ENCODE results near the gene DMAC2.
"Not testable (repeated sequence)": the region's sequence is repeated elsewhere in the genome, so short reads cannot be mapped to it uniquely, and the experiment has no call there.

DMAC2 gene
- total RNA-seq: 23.9 to 33.9 (median 25.4) reads per million in 4 experiments

DNA sequence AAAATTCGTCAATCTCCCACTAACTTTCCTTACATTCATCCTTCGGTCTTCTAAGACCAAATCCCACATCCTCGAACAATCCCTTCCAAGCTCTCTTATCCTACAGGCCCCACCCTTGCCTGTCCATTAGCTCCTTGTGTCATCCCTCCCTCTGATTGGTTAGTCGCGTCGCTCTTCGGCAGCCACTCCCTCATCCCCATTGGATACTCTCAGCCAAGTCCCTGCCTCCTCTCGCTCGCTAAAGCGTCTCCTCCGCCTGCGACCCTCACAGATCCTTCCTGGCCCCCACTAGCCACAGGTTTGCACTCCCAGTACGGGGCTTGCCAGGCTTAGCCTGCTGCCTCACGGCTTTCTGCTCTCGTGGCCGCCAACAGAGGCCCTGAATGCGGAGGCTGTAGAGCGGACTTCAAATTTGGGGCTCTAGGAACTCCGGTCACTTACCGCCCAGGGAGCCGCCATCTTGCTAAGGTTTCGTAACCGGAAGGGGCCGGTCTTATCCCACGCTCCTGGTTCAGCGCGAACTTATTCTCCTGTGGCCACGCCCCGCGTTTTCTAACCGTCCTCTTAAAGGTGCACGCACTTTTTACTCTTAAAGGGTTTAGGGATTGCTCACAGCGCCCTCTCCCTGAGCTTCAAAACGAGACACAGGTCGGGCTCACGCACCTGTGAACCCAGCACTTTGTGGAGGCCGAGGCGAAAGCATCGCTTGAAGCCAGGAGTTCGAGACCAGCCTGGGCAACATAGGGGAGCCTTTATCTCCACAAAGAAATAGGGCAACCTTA is at the start of gene DMAC2:
DMAC2 (minus strand) TSS at position 472 of the 782 bp plus-strand sequence; CDS start at position 459, 13 bp downstream.
- DNase-seq: peak; percentile 86

DNA sequence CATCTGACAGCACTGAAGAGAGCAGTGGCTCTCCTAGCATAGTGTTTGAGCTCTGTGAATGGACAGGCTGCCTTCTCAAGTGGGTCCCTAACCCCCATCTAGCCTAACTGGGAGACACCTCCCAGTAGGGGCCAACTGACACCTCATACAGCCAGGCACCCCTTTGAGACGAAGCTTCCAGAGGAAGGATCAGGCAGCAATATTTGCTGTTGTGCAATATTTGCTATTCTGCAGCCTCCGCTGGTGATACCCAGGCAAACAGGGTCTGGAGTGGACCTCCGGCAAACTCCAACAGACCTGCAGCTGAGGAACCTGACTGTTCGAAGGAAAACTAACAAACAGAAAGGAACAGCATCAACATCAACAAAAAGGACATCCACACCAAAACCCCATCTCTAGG is 47.2 kb upstream of the DMAC2 start:
- not testable (repeated sequence) for DNase-seq

DNA sequence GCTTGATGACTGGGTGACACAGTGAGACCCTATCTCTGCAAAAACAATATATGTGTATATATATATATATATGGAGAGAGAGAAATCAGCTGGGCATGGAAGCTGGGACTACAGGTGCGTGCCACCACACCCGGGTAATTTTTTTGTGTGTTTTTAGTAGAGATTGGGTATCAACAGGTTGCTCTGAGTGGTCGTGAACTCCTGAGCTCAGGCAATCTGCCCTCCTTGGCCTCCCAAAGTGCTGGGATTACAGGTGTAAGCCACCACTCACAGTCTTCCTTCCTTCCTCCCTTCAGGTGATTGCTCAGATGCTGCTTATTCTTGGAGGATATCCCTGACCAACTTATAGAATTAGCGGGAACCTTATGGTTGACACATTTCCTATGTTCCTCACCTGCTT is 45.1 kb upstream of the DMAC2 start:
- DNase-seq: no peak

DNA sequence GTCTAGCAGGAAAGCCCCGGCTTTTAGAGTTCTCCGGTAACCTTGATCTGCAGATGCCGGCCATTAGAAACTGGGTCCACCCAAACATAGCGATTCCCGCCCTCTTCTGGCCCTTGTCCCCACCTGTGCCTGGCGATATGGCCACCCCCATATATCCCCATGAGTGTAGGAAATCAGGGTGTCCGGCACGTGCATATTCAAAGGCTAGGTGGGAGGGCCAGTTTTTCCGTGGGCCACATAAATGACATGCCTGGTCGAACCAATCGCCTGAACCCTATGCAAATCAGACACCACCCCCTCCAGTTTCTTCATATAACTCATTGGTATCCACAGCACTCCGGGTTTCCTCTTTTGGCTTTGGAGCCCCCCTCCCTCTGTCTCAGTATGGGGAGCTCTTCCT is 40.6 kb upstream of the DMAC2 start:
- DNase-seq: no peak

DNA sequence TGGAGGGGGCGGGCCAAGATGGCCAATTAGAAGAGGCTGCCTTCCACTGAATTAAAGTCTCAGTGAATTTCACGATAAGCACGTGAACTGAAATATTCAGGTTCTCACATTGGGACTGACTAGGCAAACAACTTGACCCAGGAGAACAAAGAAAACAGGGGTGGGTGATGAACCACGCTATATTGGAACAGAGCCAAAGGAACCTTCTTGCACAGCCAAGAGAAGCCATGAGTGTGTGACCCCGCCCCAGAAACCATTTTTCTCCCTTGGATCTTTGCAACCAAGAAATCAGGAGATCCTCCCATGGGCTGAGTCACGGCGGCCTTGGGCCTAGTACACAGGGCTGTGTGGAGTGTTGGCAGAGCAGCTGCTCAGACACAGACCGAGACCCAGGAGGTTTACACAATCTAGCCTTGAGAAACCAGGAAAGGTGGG is 40.1 kb upstream of the DMAC2 start:
- no peak for DNase-seq

DNA sequence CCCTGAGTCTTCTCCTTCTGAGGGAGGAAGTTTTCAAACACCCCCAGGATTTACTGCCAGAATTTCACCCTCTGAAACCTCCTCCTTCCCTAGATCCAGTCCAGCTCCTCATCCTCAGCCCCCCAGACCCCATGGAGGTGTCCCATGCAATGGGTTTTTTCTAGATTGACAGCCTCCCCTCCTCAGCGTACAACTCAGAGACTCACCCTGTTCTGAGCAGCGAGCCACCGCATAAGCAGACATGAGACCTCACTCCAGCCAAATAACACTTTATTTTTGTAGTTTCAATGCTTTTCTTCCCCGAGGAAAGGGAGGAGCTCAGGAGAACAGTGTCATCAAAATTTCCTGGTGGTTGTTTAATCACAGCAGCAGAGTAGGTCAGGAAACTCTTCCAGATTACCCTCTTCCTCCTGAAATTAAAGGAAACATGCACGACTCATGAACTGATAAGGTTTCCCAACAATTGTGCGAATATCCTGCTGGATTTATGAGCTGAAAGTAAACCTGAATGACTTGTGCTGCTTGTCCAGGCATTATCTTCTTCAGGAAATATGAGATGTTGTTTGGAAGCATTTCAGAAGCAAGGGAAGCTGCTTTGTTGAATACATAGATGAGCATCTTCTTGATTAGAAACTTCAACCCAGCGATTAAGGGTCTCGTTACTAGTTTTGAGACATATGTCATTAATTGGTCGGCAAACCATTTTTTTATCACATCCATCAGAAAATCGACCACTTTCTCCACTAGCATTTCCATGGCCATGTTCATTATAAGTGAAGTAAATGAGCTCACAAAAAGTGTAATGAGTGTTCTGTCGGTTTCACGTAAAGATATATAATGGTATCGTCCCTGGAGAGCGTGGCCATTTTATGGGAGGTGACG is 39.4 kb upstream of the DMAC2 start:
- DNase-seq: no peak

DNA sequence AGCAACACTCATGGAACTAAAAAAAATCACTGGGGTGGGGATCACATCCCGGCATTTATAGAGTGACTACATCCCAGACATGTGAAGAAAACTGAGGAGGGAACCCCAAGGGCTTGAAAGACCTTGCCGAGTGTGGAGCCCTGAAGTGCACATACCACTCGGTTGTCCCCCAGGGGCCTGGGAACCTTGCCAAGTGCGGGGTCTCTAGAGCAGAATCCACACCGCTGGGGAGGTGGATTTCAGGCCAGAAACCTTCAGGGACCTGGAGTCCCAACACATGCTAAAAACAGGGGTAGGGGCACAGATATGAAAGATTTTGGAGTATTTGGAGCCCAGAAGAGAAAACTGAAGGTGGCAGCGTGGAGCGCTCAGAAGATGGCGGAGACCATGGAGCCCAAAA is 38.5 kb upstream of the DMAC2 start:
- no peak for DNase-seq

DNA sequence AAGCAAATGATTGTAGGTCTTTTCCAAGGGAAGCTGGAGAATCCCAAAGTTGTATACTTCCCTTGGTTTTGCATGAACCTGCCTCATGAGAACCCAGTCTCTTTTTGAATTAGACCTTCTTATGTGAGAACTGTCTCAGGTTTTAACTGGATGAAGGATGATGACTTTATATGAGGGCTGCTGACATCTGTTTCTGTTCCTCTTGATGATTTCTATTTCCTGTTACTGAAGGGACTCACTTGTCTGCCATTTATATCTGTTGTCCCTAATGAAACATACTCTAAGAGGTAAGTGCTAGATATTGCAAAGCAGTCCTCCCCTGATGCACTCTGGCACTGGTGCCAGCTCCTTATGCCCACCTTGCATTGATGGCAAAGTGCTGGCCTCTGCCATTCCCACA is 36.9 kb upstream of the DMAC2 start:
- DNase-seq: no peak

DNA sequence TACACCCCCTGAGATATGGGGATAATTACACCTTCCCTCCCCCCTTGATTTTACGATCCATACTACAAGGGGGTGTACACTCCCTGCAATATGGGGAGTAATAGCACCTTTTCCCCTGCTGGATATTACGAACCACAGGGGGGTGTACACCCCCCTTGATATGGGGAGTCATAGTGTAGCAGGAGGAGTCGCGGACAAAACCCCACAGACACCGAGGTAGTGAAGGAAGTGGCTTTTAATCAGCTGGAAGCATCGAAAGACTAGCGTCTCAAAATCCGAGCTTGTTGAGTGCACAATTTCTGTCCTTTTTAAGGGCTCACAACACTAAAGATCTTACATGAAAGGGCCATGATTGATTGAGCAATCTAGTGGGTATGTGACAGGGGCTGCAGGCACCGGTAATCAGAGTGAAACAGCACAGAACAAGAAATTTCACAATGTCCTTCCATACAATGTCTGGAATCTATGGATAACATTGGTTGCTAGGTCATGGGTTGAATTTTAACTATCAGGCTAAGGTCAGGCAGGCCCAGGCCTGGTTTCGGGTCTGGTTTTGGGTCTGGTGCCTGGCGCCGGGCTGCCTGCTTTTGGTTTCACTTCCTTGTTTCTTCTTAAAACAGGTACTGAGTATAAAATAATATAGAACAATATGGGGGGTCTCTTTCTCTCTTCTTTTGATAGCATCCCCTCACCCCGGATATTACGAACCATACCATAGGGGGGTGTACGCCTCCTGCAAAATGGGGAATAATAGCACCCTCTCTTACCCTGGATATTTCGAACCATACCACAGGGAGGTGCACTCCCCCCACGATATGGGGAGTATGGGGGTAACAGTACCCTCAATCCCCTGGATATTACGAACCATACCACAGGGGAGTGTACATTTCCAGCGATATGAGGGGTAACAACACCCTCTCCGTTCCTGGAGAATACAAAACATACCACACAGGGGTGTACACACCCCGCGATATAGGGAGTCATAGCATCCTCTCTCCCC is 23.8 kb upstream of the DMAC2 start:
- DNase-seq: not testable (repeated sequence)

DNA sequence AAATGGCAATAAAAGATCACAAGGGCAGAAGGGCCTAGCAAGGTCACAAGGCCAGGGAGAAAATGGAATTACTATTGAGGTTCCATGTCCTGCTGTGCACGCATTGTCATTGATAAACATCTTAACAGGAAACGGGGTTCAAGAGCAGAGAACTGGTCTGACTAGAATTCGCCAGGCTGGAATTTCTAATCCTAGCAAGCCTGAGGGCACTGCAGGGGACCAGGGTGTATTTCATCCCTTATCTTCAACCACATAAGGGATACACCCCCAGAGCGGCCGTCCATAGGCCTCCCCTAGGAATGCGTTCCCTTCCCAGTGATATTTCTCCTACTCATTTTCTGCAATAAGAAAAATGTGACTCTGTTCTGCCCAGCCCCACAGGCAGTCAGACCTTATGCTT is 22.8 kb upstream of the DMAC2 start:
- DNase-seq: no peak

DNA sequence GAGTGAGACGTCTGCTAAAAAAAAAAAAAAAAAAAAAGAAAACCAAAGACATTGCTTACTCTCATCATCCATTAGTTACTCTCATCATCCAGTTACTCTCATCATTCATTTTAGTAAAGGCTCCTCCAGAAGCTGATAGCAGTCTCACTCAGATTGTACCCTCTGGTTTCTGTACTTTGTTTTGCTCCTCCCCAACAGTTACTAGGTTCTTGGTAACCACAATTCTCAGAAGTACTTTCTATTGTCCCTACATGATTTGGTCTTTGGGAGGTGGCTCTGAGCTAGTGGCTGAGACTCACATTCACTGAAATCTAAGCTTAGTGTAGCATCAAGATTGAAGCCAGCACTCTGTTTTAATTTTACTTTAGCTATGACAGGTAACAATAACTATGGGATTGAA is 17.5 kb upstream of the DMAC2 start:
- DNase-seq: no peak

DNA sequence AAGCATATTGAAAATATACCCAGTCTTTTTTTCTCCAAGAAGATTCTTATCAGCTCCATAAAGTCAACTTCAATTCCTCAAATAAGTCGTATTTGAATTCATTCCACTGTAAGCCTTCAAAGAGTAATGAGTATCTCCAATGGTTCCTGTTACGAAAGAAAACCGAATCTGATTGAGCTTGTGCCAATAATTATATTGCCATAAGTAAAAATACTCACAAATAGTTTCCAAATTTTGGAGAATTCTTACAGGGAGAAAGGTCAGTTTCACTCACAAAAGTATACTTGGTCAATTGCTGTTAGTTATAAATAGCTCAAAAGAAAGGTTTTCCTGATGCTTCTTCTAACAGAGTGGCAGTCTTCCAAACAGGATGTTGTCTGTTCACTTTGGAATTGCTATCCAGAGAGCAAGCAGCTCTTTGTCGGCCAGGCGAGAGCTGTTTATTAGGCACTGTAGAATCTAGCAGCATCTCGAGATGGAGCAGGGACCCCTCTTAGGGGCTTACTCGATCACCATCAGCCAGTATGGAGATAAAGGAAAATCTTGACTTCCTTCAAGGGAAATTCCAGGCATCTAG is 16.7 kb upstream of the DMAC2 start:
- no peak for DNase-seq

DNA sequence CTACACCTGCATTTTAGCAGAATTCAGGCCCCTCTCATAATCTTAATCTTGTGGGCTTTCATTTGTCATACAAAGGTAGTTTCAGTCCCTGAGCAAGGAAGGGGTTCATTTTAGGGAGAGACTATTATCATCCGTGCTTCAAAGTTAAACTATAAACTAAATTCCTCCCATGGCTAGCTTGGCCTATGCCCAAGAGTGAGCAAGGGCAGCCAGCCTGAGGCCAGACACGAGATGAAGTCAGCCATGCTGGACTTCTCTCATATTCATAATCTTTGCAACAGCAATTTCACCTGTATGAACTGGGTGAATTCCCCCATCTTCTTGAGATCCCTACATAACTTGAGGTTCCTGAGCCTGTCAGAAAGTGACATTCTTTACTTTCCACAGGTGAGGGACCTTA is 16.2 kb upstream of the DMAC2 start:
- no peak for DNase-seq

DNA sequence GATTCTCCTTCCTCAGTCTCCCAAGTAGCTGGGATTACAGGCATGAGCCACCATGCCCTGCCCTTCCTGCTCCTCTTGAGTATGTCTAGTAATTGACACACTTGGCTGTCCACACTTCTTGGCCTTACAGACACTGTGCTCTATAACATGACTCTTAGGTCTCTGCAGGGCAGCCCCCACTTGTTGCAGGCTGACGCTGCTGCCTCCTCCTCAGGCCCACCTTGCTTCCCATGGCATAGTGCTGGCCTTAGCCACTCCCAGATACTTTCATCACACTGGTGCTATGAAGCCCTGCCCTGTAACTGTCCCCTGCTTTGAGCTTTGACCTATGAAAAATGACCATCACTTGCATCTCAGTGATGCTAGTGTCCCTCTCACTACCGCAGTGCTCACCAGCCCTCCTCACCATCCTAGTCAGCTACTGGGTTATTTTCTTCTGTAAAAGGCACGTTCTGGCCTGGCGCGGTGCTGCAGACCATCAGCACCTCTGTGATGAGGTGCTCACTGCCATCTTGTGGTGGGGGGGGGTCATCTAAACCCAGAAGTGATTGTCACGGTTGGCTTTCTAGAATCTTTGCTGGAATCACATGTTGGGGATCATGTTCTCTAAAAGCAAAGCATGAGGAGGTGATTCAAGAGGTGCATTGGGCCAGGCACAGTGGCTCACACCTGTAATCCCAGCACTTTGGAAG is 13.0 kb upstream of the DMAC2 start:
- no peak for DNase-seq

DNA sequence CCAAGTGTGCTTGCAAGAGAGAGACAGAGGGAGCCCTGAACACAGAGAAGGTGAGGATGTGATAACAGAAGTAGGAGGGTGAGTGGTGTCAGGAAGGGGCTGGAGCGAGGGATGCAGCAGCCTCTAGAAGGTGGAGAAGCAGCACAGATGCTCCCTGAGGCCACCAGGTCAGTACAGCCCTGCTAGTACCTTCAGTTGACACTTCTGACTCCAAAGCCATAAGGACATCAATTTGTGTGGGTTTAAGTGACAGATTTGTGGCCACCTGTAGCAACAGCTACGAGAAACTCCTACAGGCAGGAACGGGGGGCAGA is 10.1 kb upstream of the DMAC2 start:
- no peak for DNase-seq

DNA sequence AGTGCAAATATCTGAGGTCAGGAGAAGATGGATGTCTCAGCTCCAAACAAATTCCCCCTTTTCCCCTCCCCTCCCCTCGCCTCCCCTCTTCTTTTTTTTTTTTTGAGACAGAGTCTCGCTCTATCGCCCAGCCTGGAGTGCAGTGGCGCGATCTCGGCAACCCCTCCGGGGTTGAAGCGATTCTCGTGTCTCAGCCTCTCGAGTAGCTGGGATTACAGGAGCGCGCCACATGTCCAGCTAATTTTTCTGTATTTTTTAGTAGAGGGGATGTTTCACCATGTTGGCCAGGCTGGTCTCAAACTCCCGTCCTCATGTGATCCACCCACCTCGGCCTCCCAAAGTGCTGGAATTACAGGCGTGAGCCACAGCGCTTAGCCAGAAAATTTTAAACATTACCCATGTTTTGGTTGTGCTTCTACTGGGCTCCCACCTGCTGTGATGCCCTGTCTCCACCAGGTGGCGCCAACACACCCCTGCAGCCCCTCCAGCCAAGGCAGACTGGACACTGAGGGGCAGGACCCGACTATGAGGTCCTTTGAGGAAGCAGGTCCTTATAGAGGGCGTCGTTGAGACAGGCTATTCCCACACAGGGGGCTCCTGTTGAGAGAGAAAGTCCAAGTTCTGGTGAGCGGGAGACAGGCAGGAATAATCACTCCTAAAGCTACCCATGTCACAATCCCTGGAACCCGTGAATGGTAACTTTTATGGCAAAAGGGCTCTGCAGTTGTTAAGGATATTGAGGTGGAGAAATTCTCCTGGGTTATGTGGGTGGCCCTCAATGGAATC is 9.6 kb upstream of the DMAC2 start:
- DNase-seq: peak; percentile 62

DNA sequence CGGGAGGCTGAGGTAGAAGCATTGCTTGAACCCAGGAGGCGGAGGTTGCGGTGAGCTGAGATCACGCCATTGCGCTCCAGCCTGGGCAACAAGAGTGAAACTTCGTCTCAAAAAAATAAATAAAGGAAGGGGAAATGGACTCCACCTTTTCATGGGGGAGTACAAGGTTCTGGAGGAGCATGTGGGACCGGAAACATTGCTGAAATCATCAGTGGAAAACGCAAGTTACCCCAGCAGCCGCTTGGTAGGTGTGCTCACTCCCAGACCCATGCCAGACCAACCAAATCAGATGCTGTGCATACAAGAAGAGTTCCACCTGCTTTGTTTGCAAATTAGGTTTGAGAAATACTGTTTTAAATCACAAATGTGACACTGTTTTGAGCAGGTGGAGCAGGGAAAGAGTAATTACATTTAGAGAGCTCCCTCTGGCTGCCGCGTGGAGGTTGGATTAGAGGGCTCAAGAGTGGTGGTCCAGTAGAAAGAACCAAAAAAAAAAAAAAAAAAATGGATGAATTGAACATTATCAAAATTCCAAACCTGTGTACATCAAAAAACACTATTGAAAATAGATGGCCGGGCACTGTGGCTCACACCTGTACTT is 8.1 kb upstream of the DMAC2 start:
- DNase-seq: no peak

DNA sequence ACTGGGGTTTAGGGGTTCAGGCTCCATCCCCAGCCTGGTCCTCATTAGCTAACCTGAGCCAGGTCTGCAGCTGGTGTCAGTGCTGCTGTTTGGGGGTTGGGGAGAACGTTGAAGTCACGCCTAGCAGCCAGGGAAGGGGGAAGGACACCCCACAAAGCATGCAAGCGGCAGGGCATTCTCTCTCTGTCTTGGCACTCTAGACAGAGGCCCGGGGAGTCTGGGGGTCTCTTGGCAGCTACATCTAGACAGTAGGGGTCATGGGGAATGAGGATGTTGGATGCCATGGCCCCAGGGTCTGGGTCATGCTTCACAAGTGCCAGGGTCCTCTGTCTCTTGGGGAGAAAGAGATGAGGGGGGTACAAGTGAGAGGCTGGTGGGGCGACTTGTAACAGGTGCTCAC is 5.9 kb upstream of the DMAC2 start:
- no peak for DNase-seq

DNA sequence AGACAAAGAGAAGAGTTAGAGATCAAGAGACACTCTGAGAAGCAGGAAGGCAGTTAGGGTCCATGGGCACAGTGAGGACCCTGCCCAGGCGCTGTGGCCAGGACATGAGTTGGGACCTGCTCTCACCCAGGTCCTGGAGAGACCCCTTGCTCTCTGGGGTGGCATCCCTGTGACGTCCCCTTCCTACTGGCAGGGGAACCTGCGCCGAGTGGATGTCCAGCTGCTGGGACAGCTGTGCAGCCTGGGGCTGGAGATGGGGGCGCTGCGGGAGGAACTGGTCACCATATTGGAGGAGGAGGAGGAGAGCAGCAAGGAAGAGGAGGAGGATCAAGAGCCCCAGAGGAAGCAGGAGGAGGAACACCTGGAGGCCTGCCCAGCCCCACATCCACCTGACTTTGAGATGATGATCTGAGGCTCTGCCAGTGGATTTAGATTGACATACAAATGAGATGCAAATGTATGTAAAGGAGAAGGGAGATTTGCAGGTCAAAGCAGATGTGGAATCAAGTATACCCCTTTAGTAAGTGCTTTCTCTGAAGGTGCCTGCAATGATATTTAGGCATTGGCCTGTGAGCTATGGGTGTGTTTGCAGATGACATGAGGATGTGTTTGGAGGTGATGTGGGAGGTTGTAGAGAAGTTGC is 4.2 kb upstream of the DMAC2 start:
- DNase-seq: no peak
